K562 (cell line): ENCODE results near the gene RALGPS1. TPM values are rescaled to one million over a fixed set of nuclear protein-coding genes. Genes with fewer than 3 reads are reported as not detected.

Source experiments
- CXXC5 ChIP-seq: fragments of 250-450 bp; sonication (Bioruptor Pico); IDR thresholded peaks from 2 replicates; pipeline ENCODE4 v1.8.0; 2022; ENCODE audit warnings: inconsistent platforms, mild to moderate bottlenecking, moderate library complexity
- FOXK2 ChIP-seq, 2 experiments: fragments of 450-650 bp; IDR thresholded peaks in 1 of 2; conservative IDR thresholded peaks in 1 of 2; 2 replicates each; pipeline ENCODE4 v1.6.1; 2016; ENCODE audit warnings: low read depth in 2 of 2, mild to moderate bottlenecking in 1 of 2
- GABPB1 ChIP-seq: sonication (generic); formaldehyde crosslinking; IDR thresholded peaks from 2 replicates; pipeline ENCODE4 v1.8.0; 2022; ENCODE audit warnings: mild to moderate bottlenecking, missing genetic modification reagents
- JUN ChIP-seq, 2 experiments: sonication (generic) in 1 of 2; formaldehyde crosslinking in 1 of 2; IDR thresholded peaks; 2 replicates each; pipeline versions ENCODE4 v1.6.1 to v1.8.0; 2012 to 2022; ENCODE audit warnings: borderline replicate concordance in 2 of 2, mild to moderate bottlenecking in 2 of 2, improper control_type of control experiment in 1 of 2, low read depth in 1 of 2, low read length in 1 of 2, missing genetic modification reagents in 1 of 2
- MTA2 ChIP-seq: fragments of 450-650 bp; IDR thresholded peaks from 2 replicates; pipeline ENCODE4 v1.6.1; 2016; ENCODE audit warnings: low read depth
- MTA3 ChIP-seq: fragments of 450-650 bp; formaldehyde crosslinking; IDR thresholded peaks from 2 replicates; pipeline ENCODE4 v1.6.1; 2017; ENCODE audit warnings: mild to moderate bottlenecking, borderline replicate concordance
- NFXL1 ChIP-seq: fragments of 450-650 bp; formaldehyde crosslinking; IDR thresholded peaks from 2 replicates; pipeline ENCODE4 v1.4.0; 2021; ENCODE audit warnings: mild to moderate bottlenecking
- NRF1 ChIP-seq, 2 experiments: fragments of 450-650 bp; IDR thresholded peaks in 1 of 2; conservative IDR thresholded peaks in 1 of 2; 2 replicates each; pipeline ENCODE4 v1.6.1; 2014; ENCODE audit warnings: mild to moderate bottlenecking in 2 of 2
- RAD51 ChIP-seq: fragments of 450-650 bp; IDR thresholded peaks from 2 replicates; pipeline ENCODE4 v1.7.1; 2016; ENCODE audit warnings: low read depth, mild to moderate bottlenecking, borderline replicate concordance
- RBM25 ChIP-seq: fragments of 200-400 bp; formaldehyde crosslinking; IDR thresholded peaks from 2 replicates; pipeline ENCODE4 v1.6.1; 2018; ENCODE audit warnings: low read length, low read depth, moderate library complexity; ENCODE audit not compliant: severe bottlenecking
- SMAD2 ChIP-seq: fragments of 150-350 bp; IDR thresholded peaks from 2 replicates; pipeline ENCODE4 v1.6.1; 2014; ENCODE audit warnings: low read depth, mild to moderate bottlenecking, low read length
- TGIF2 ChIP-seq: sonication (generic); formaldehyde crosslinking; IDR thresholded peaks from 2 replicates; pipeline ENCODE4 v1.8.1; 2022; ENCODE audit warnings: mild to moderate bottlenecking, missing genetic modification reagents, moderate library complexity
- ZNF165 ChIP-seq: fragments of 250-450 bp; sonication (Bioruptor Pico); IDR thresholded peaks from 2 replicates; pipeline ENCODE4 v1.4.0; 2020; ENCODE audit warnings: borderline replicate concordance
- ZNF445 ChIP-seq: fragments of 250-450 bp; sonication (Bioruptor Pico); IDR thresholded peaks from 2 replicates; pipeline ENCODE4 v1.4.0; 2020; ENCODE audit warnings: low read depth, mild to moderate bottlenecking, moderate library complexity
- ZNF551 ChIP-seq: fragments of 250-450 bp; sonication (Bioruptor Pico); IDR thresholded peaks from 2 replicates; pipeline ENCODE4 v1.5.0; 2021; ENCODE audit warnings: mild to moderate bottlenecking, moderate library complexity
- ZNF696 ChIP-seq: fragments of 250-450 bp; sonication (Bioruptor Pico); conservative IDR thresholded peaks from 2 replicates; pipeline ENCODE4 v1.4.0; 2020; ENCODE audit warnings: mild to moderate bottlenecking, moderate library complexity
- polyA plus RNA-seq, 8 experiments: library from polyadenylated mRNA; depleted of rRNA in 4 of 8; stranded (reverse) in 5 of 8; unstranded in 3 of 8; fragments of >200 nt; fragmentation: Nextera tagmentation in 2 of 8; fragmentation: Illumina TruSeq in 1 of 8; extraction: Ambion mirVana in 2 of 8; extraction: Trizol in 1 of 8; gene quantifications; 2 replicates each; pipeline versions ENCODE4 v1.2.1 to v1.2.3, GENCODE V29; 2011 to 2014; ENCODE audit warnings: inconsistent platforms in 1 of 8, missing spikeins in 1 of 8
- total RNA-seq, 7 experiments: library from RNA; depleted of rRNA in 6 of 7; stranded (reverse); fragments of >200 nt in 6 of 7; fragmentation: Illumina TruSeq in 2 of 7; extraction: Trizol in 2 of 7; gene quantifications; 2 replicates each; pipeline versions ENCODE4 v1.2.1 to v1.2.3, GENCODE V29; 2011 to 2021; ENCODE audit warnings: low replicate concordance in 1 of 7
- TF ChIP-seq, protein P1 (sequence below): IDR thresholded peaks from 2 replicates; pipeline ENCODE4 v1.6.1; 2014; ENCODE audit warnings: antibody characterized with exemption
- TF ChIP-seq, protein P2 (sequence below), 2 experiments: fragments of 150-350 bp in 1 of 2; IDR thresholded peaks; 2 replicates each; pipeline ENCODE4 v1.6.1; 2012 to 2016; ENCODE audit warnings: low read depth in 2 of 2, low read length in 2 of 2, mild to moderate bottlenecking in 1 of 2, moderate library complexity in 1 of 2
- TF ChIP-seq, protein P3 (sequence below): fragments of 450-650 bp; IDR thresholded peaks from 2 replicates; pipeline ENCODE4 v1.6.1; 2016; ENCODE audit warnings: low read depth, mild to moderate bottlenecking, moderate library complexity
- TF ChIP-seq, protein P4 (sequence below): fragments of 450-650 bp; formaldehyde crosslinking; IDR thresholded peaks from 2 replicates; pipeline ENCODE4 v1.4.0; 2020; ENCODE audit warnings: mild to moderate bottlenecking, moderate library complexity

RALGPS1 gene
- total and polyA plus RNA-seq, 9 of the 15 experiments (the other 6 are each of a cell fraction or from before 2014, with no cell fraction given): 0.04 to 2.6 (median 1.5) TPM

DNA sequence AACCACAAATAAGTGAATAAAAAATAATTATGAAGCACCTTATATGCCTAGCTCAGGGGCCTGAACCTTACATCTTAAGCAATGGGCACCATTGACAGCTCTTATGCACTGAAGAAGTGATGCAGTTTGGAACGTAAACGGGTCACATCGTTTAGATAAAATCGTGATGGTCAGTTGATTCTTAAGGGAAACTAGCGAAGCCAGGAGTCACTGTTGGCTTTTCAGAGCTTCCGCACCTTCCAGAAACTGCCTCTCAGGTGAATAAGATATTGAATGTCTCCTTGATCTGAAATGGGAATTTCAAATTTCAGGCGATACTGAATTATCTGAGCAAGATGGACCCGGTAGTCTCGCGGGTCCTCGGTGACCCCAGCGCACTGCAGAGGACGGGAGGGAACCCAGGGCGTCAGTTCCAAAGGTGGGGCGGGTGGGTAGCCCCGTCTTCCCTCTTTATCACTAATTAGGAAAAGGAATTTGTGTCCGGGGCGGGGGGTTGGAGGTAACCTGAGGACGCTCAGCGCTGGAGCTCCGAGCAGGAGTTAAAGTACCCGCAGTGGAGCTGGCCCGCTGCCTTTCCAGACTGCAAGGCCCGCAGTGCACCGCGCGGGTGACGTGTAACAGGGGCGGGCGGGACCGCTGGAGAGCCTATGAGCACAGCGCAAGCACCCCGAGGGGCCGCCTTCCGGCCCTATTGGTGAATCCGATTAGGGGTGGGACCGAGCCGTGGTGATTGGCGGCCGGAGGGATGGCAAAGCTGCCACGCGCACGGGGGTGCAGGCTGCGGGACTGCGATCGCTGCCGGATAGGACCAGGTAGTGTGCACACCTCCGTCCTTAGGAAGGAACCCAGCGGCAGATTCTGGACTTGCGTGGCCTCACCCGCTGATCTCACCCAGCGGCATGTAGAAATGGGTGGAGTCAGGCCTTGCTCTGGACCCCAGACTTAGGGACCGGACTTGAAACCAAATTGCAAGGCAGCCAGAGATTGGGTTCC lies 330.3 kb downstream of the RALGPS1 start (continued):
- TF ChIP-seq, protein P1, sequence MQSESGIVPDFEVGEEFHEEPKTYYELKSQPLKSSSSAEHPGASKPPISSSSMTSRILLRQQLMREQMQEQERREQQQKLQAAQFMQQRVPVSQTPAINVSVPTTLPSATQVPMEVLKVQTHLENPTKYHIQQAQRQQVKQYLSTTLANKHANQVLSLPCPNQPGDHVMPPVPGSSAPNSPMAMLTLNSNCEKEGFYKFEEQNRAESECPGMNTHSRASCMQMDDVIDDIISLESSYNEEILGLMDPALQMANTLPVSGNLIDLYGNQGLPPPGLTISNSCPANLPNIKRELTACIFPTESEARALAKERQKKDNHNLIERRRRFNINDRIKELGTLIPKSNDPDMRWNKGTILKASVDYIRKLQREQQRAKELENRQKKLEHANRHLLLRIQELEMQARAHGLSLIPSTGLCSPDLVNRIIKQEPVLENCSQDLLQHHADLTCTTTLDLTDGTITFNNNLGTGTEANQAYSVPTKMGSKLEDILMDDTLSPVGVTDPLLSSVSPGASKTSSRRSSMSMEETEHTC: no peak
- TF ChIP-seq, protein P2, sequence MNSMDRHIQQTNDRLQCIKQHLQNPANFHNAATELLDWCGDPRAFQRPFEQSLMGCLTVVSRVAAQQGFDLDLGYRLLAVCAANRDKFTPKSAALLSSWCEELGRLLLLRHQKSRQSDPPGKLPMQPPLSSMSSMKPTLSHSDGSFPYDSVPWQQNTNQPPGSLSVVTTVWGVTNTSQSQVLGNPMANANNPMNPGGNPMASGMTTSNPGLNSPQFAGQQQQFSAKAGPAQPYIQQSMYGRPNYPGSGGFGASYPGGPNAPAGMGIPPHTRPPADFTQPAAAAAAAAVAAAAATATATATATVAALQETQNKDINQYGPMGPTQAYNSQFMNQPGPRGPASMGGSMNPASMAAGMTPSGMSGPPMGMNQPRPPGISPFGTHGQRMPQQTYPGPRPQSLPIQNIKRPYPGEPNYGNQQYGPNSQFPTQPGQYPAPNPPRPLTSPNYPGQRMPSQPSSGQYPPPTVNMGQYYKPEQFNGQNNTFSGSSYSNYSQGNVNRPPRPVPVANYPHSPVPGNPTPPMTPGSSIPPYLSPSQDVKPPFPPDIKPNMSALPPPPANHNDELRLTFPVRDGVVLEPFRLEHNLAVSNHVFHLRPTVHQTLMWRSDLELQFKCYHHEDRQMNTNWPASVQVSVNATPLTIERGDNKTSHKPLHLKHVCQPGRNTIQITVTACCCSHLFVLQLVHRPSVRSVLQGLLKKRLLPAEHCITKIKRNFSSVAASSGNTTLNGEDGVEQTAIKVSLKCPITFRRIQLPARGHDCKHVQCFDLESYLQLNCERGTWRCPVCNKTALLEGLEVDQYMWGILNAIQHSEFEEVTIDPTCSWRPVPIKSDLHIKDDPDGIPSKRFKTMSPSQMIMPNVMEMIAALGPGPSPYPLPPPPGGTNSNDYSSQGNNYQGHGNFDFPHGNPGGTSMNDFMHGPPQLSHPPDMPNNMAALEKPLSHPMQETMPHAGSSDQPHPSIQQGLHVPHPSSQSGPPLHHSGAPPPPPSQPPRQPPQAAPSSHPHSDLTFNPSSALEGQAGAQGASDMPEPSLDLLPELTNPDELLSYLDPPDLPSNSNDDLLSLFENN (IDR thresholded peaks at IDR 0.05; ENCODE audit: low read depth in 2 of 2, low read length in 2 of 2): peak in 1 of 2 experiments; percentile 64; a peak in 1 of 4 replicates
- peak; percentile 56; the same call in 1 of the 2 replicates for TF ChIP-seq MTA3
- TF ChIP-seq FOXK2 (conservative IDR thresholded peaks at IDR 0.05 in 1 of 2, IDR thresholded peaks at IDR 0.05 in 1 of 2; ENCODE audit: low read depth in 2 of 2): 0 out of 4 replicates have a peak, but pooled peaks of 1 of the 2 experiments have one; percentile 35
- TF ChIP-seq ZNF696 (CRISPR knock-in tag): no peak
- no peak for TF ChIP-seq ZNF445
- no peak for TF ChIP-seq ZNF165
- no peak for TF ChIP-seq SMAD2
- TF ChIP-seq RAD51: no peak
- no peak for TF ChIP-seq TGIF2 (CRISPR knock-in tag)
- TF ChIP-seq CXXC5 (CRISPR knock-in tag): peak; percentile 53
- no peak for TF ChIP-seq ZNF551 (CRISPR knock-in tag)
- TF ChIP-seq GABPB1 (CRISPR knock-in tag): peak; percentile 46
- TF ChIP-seq NRF1 (conservative IDR thresholded peaks at IDR 0.05 in 1 of 2, IDR thresholded peaks at IDR 0.05 in 1 of 2): peak; percentile 77 to 80
- TF ChIP-seq, protein P3, sequence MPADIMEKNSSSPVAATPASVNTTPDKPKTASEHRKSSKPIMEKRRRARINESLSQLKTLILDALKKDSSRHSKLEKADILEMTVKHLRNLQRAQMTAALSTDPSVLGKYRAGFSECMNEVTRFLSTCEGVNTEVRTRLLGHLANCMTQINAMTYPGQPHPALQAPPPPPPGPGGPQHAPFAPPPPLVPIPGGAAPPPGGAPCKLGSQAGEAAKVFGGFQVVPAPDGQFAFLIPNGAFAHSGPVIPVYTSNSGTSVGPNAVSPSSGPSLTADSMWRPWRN: no peak
- no peak for TF ChIP-seq MTA2
- TF ChIP-seq JUN (IDR thresholded peaks at IDR 0.05; ENCODE audit: borderline replicate concordance, low read depth, low read length): no peak
- no peak for TF ChIP-seq JUN (CRISPR knock-in tag; IDR thresholded peaks at IDR 0.05; ENCODE audit: borderline replicate concordance)
- TF ChIP-seq RBM25: peak; percentile 87
- no peak for TF ChIP-seq NFXL1
- TF ChIP-seq, protein P4, sequence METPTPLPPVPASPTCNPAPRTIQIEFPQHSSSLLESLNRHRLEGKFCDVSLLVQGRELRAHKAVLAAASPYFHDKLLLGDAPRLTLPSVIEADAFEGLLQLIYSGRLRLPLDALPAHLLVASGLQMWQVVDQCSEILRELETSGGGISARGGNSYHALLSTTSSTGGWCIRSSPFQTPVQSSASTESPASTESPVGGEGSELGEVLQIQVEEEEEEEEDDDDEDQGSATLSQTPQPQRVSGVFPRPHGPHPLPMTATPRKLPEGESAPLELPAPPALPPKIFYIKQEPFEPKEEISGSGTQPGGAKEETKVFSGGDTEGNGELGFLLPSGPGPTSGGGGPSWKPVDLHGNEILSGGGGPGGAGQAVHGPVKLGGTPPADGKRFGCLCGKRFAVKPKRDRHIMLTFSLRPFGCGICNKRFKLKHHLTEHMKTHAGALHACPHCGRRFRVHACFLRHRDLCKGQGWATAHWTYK (CRISPR knock-in tag): no peak
